ENCODE measurements around the gene CBARP.

CBARP gene

DNA sequence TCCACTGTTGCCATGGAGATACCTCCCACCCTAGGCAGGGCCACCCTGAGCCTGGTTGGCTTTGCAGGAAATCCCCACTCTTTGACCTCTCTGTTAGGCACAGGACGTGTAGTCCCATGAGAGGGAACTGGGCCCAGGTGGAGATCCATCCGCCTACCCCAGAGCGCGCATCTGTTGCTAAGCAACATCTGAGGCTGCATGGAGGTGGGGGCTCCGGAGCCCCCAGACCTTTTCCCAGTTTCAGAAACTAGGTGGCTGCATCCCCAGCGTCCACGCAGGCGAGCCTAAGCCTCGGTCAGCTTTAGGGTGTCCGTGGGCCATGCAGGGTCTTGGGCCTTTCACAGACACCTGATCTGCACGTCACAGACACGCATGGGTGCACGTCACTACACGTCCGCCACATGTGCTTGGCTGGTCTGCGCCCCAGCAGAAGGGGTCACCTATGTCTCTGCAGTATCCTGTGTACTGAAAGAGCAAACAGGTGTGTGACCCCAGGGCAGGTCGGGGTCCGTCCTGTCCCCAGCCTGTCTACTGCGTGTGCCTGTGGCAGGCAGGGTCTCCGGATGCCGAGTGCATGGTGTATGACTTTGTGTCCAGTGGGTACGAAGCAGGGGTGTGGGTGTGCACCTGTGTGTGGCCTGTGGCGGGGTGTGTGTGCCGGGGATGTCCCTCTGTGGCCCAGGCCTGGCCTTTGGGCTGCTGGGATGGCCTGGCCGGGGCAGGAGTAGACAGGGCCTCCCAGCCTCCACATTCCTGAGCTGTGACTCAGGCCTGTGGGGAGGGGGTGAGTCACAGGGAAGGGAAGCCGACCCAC, 27.2 kb upstream of the CBARP start:
- DNase-seq, result no peak

DNA sequence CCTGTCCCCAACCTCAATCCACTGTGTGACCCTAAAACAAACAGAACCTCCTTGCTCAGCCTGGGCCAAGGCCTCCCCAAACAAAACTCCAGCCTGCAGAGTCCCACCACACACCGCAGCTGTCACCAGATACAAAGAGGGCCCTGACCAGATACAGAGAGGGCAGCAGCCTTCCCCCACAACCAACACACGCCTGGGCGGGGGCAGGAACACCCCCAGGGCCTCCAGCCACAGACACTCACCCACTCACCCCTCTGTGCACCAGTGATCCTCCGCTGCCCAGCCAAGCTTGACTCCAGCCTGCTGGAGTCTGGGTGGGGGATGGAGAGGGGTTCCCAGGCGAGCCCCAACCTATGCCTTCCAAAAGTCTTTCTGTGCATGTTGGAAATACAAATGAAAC, 25.4 kb upstream of the CBARP start:
- DNase-seq, result no peak

DNA sequence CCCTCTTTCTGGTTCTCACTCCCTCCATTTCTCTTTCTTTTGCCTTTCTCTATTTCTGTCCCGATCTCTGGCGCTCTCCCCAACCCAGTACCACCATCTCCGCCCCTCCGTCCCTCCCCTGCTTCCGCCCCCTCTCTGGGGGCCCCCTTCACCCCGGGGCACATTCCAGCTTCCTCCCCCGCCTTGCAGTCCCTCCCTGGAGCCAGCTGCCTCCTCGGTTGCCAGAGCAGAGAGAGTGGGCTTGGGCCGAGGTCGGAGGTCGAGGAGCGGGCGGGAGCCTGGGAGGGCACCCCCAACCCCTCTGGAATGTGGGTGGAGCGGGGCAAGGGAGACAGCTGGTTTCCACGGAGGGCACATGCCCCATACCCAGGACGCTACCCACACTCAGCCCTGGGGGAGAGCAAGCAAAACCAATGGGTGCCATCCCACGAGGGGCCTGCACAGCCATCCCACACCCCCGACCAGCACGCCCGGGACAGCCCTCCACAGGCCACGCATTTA, 24.9 kb upstream of the CBARP start:
- DNase-seq, result no peak

DNA sequence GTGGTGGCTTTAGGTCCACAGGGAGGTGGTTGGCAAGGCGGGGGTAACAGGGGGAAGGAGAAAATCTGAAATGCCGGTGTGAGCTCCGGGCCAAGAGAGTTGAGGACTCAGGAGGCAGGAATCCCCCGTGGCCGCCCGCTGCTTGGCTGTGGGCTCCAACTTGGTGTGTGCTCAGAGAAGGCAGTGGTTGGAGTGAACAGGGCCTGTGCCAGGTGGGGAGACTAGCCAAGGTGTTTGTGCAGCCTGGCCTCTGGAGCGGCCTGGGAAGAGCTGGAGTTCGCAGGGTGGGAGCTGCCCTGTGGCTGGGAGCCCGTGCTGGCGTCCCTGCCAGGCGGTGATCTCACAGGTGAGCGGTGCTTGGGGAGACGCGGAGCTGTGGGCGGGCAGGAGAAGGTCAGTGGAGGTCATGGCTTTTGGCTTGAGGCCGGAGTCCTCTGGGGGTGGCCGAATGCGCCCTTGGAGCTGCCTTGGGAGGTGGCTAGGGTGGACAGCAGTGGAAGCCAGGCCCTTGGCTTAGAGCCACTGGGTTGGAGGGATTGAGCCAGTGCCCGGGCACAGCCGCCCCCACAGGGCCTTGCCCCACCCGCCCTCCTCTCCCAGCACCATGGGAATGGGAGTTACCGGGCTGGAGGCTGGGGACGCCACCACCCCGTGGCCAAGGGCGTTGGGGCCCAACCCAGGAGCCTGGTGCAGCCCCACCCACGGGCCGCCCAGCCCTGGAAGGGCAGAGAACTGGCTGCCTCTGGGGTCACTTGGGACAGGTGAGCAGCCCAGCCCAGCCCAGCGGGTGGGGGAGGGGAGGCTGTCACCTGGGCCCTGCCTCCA, 24.2 kb upstream of the CBARP start:
- DNase-seq, result no peak

DNA sequence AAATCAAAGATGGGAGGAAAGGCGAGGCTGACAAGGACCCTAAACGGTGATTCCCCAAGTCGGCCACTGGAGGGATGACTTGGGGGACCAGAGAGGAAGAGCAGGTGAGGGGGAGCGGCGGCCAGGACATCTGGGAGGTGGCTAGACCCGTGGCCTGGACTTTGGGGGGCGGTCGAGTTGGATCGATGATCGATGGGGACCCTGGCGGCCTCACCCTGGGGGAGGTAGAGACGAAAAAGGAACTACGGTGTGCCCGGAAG, 23.7 kb upstream of the CBARP start:
- DNase-seq, result no peak

DNA sequence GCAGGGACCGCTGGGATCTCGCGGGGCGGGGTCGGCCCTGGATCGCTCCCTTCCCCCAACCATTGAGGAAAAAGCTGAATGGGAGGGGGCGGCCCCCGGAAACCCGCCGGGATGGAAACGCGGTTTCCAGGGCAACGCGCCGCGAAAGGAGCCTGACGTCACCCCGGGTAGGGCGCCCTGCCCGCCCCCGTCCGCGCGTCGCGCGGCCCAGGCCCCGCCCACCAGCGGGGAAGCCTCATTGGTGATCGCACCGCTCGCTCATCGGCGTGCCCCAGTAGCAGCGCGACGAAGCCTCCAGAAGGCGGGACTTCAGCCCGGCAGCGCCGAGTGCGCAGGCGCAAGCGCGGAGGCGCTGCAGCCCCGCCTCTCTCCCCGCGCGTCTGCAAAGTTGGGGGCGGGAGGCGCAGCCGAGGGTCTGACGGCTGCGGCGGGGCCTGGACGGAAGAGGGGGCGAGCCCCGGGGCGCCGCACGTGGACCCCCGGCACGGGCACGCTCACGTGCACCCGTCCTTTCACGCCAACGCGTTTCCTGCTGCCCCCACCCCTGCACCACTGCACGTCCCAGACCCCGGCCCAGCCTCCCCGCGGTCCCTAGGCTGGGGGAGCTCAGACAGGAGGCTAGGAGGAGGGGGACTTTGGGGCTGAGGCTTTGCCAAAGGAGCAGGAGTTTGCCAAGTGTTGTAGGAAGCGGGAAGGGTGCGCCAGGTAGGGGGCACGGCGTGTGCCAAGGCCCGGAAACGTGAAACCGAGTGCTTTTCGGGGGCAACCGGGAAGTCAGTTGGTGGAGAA, 23.1 kb upstream of the CBARP start:
- DNase-seq, result peak; percentile 94

DNA sequence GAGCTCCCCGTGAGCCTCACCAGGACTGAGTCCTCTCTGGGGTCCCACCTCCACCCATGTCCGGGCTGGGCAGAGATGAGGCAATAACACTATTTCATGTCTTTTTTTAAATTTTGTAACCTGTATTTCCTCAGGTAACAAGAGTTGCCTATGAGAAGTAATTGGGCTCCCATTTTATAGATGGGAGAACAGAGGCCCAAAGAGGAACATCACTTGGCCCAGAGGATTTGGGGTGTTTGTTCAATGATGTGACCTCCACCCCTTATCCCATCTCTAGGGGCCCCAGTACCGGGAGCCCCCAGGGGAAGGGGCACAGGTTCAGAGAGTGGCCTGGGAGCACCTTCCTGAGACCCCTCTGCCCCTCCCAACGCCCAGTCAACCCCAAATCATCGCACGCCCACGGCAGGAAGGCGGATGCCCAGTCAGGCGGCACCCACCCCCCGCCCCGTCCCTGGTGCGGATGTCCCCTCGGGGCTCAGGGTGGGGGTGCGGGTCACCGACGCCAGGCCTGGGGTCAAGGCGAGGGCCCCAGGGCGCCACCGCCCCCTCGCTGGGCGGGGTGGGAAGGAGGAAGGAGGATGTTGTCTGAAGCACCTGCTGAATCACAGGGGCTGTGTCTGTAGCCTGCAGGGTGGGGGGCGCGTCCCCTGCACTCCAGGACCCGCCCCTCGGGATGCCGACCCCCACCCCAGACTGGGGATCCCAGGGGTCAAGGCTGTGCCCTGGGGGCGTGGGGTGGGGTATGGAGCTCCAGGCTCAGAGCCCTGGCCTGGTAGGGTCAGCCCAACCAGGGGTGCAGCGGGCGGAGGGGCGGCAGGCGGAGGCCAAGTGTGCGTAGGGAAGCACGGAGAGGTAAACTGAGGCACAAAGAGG, 22.3 kb upstream of the CBARP start:
- peak; percentile 36 for DNase-seq

DNA sequence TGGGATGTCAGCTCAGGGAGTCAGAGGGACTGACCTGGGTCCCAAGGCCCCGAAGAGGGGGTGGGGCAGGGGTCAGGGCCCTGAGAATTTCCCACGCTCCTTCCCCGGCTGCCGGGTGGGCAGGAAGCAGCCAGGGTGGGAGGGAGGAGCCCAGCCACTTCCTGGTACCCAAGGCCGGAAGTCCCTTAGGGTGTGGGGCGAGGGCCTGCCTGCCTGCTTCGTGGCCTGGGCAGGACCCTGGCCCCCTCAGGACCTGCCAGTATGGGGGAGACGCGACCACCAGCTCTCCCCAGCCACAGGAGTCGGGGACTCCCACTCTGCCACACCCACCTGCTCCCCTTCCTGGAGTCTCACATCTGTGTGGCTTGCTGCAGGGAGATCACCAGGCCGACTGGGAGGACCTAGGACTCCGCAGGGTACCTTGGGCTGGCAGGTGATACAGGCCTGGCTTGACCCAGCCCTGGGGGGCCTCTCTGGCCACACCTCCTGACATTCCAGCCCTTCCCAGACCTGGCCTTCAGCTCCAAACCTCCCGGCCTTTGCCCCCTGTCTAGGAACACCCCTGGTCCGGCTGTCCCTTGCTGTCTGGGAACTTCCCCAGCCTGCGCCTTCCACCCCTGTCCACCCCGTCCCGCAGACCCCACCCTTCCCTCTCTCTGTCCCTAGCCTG, 21.5 kb upstream of the CBARP start:
- DNase-seq, result peak; percentile 50

DNA sequence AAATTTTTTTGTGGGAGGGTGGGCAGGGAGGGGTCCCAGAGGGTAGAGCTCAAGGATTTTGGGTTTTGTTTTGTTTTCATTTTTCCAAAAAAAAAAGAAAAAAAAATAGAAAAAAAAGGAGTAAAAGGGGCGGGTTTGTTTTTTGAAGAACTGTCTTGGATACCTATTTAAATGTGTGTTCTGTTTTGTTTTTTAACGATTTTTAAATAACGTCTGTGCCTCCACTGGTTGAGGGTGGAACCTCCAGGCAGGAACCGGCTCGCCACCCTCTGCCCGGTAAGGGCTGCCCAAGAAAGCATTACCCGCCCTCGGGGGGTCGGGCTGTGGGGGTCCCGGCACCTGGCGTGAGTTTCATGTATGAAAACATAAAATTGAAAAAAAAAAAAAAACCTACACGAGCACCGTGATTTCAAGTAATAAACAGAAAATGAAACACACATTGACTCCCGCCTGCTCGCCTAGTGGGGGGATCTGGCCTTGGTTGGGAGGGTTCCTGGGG, 21.0 kb upstream of the CBARP start:
- no peak for DNase-seq

DNA sequence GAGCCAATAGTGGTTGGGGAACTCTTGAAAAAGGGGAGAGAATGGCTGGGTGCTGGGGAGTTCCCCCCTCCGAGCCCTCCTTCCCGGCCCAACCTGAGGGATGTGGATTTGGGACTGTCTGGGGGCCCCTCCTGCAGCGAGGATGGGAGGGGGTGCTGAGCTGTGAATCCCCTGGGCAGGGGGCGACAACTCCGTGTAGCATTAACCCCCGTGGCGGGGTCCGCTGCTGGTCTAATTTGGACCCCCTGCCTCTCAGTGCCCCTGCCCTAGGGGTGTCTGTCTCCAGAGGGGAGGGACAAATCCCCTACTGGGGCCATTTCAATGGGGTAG, 20.3 kb upstream of the CBARP start:
- DNase-seq, result no peak

DNA sequence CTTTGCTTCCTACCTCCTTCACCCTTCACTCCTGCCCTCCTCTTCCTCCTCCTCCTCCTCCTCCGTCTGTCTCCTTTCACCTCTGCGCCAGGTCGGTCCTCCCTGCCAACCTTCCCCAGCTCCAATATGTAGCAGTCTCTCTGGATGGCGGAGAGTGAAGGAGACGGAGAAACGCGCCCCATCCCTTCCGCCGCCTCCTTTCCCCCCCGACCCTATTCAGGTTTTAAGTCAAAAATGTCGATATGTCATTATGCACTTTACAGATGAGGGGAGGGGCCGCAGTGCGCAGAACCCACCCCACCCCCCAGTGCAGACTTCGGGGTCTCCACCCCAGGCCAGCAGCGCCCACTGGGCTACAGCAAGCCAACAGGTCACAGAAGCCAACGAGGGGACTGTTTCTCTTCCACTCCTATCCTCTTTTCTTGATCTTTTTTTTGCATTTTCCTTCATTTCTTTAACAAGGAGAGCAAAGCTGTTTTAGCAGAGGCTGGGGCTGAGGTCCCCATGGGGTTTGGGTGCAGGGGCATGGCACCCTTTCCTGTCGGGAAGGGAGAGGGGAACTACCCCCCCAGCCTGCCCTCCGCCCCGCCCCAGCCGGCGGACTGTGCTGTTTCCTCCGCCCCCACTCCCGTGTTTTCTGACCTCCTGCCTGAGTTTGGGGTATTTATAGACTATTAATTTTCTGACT, 19.8 kb upstream of the CBARP start:
- no peak for DNase-seq

DNA sequence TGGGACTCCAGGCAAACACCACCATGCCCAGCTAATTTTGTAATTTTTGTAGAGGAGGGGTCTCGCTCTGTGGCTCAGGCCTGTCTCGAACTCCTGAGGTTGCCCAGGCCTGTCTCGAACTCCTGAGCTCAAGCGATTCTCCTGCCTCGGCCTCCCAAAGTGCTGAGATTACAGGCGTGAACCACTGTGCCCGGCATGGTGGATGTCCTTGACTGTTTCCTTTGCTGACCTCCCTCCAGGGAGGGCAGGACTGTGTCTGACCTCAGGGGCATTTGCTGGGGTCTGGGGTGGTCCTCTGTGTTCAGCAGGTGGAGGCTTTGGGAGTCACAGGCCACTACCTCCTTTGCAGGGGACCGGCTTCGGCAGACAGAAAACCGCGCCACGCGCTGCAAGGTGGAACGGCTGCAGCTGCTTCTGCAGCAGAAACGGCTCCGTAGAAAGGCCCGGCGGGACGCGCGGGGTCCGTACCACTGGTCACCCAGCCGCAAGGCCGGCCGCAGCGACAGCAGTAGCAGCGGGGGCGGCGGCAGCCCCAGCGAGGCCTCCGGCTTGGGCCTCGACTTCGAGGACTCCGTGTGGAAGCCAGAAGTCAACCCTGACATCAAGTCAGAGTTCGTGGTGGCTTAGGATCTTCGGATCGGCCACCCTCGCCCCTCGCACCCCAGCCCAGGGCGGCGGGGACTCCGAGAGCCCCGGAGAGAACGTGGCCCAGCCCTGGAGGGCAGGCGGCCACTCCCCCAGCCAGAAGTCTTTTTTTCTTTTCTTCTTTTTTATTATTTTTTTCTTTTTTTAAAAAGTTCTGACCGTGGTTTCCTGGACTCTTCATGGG, 19.1 kb upstream of the CBARP start:
- no peak for DNase-seq

DNA sequence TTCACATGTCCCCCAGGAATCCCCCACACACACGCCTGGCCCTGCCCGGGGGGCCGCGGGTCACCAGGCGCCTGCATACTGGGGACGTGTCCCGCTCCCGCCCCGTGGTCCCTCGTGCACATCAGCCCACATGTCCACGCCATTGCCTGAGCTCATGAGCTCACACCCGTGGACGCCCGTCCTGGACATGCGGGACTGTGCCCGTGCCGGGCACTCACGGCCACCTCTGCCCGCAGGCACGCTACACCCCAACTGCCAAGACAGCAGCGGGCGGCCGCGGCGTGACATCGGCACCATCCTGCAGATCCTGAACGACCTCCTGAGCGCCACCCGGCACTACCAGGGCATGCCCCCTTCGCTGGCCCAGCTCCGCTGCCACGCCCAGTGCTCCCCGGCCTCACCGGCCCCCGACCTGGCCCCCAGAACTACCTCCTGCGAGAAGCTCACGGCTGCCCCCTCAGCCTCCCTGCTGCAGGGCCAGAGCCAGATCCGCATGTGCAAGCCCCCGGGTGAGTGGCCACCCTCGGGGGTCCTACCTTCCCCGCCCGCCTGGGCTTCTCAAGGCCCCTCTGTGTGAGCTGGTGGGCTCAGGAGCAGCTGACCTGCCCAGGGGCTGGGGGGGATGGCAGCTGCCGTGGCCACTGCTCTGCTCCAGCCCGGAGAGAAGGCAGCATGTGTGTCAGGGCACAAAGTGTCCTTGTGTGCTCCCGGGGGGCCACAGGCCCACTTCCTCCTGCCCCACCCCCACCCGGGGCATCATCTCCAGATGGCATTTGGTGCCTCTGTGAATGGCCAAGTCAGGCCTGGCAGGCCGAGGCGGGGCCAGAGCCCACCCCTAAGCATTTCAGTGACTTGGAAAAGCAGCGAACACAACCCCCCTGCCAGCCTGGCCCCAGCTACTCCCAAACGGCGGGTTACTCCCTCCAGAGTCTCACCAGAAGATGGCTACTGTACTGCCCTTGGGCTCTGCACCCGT, 17.7 kb upstream of the CBARP start:
- DNase-seq, result no peak

DNA sequence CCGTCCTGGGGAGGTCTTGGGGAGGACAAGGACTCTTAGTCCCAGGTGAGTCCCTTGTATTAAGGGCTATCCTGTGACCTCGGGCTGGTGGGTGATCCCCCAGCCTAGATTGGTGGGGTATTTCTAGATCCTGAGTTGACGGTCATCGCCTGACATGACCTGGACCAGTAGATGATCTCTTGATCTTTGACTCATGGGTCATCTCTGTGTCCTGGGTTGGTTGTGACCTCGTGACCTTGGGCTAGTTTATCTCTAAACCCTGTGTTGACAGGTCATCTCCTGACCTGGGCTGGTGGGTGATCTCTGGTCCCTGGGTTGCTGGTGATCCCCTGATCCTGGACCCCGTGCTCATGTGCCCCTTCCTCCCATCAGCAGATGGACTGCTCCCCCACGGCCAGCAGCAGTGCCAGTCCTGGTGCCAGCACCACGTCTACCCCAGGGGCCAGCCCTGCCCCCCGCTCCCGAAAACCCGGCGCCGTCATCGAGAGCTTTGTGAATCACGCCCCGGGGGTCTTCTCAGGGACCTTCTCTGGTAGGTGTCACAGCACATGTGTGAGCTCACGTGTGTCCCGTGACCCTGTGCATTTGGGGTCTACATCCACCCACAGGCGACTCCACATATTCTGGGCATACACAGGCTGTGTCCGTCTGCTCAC, 16.9 kb upstream of the CBARP start:
- no peak for DNase-seq

DNA sequence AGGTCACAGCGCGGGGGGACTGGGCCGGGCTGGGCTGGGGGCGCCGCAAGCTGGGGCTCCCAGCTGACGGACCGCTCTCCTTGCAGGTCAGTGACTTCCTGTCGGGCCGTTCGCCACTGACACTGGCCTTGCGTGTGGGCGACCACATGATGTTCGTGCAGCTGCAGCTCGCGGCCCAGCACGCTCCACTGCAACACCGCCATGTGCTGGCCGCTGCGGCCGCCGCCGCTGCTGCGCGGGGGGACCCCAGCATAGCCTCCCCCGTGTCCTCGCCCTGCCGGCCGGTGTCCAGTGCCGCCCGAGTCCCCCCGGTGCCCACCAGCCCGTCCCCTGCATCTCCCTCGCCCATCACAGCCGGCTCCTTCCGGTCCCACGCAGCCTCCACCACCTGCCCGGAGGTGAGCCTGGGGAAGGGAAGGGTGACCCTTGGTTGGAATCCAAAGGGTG, 16.3 kb upstream of the CBARP start:
- DNase-seq, result no peak

DNA sequence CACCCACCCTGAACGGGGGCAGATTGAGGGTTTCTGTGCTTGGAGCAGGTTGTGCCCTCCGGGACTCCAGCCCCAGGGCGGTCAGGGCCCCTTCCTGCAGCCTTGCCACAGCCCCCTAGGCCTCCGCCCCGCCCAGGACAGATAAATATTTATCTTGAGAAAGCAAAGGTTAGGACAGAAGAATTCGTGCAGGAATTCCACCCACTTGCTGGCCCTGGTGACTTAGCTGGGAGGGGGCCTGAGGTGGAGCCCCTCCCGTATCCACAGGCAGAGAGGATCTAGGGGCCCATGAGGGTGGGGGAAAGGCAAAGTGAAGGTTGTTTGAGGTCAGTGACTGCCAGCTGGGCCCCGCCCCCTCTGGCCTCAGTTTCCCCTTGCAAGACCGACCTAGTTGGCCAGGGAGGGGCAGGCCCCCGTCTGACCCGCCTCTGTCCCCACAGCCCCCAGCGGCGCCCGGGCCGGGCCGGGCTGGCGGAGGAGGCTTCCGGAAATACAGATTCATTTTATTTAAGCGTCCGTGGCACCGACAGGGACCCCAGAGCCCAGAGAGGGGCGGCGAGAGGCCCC, 15.8 kb upstream of the CBARP start:
- no peak for DNase-seq

DNA sequence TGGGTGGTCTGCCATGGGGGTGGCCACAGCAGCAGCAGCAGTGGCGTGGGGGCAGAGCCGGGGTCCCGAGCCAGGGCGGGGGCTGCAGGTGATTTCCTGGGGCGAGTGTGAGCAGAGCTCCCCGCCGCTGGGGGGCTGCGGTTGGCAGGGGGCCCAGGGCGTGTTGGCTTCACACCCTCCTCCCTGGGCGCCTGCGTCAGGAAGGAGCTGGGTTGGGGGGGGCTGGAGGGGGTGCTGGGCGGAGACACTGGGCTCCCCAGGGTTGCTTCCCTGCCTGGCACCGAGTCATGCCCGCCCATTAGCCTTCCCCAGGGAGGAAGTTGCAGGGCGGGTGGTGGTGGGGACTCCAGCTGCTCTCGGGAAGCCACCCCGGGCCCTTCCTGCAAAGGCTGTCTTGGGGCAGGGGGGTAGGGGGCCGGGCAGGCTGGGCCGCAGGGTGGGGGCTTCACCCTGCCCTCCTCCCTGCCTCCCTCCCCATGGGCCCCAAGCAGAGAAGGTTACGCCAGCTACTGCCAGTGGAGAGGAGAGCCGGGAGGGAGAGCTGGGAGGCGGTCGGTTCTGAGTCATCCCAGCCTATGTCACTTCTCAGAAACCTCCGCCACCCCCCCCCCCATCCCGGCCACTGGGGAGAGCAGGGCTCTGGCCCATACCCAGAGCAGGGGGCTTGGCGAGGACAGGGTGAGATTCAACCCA, 15.2 kb upstream of the CBARP start:
- DNase-seq, result peak; percentile 38

Data from activated T-cell treated with anti-CD3 and anti-CD28 coated beads for 4 hours (primary cell).